Activated effector memory CD4-positive, alpha-beta T cell treated with Interleukin-2 at 50 U/mL for 16 hours (primary cell): ENCODE results near the gene ADAMTSL1.
"Not testable (repeated sequence)": the region's sequence is repeated elsewhere in the genome, so short reads cannot be mapped to it uniquely, and the experiment has no call there.

ENCODE experiments used
- DNase-seq: peaks from one replicate; pipeline ENCODE4 v3.0.0-alpha.2; 2020

Gene ADAMTSL1

DNA sequence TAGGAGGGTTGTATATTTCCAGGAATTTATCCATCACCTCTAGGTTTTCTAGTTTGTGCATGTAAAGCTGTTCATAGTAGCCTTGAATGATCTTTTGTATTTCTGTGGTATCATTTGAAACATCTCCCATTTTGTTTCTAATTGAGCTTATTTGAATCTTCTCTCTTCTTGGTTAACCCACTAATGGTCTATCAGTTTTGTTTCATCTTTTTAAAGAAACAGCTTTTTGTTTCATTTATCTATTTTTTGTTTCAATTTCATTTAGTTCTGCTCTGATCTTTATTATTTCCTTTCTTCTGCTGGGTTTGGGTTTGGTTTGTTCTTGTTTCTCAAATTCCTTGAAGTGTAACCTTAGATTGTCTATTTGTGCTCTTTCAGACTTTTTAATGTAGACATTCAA lies 401.0 kb downstream of the ADAMTSL1 start:
- not testable (repeated sequence) for DNase-seq

DNA sequence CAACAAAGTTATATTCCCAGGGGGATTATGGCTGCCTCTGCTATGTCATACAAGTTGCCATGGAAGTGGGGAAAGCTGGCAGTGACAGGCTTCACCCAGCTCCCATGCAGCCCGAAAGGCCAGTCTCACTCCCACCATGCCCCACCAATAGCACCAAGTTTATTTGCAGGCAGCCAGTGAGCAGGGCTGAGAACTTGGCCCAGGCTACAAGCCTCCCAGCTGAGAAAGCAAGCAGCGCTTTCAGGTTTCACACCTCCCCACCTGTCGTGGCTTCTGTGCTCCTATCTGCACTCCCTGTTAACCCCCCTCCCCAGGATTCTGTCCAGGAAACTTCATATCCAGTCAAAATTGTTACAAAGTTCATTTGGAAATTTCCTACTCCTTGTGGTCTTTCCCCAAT lies 404.0 kb downstream of the ADAMTSL1 start:
- DNase-seq: no peak

DNA sequence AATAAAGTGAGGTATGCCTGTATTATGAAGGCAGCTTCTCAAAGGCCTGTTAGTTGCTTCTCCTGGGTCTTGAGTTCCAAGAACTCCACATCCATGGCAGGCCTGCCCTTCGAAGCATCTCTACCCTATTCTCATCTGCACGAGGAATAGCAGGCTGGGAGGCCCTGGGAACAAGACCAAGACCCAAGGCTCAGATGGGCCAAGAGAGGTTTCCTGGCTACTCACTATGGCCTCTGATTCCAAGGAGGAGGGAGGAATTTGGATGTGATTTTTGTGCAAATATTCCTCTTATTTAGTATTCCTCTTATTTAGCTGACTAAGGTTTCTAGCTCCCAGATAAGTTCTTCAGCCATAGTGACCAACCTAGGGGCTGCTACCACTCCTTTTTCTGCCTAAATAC lies 407.8 kb downstream of the ADAMTSL1 start:
- no peak for DNase-seq

DNA sequence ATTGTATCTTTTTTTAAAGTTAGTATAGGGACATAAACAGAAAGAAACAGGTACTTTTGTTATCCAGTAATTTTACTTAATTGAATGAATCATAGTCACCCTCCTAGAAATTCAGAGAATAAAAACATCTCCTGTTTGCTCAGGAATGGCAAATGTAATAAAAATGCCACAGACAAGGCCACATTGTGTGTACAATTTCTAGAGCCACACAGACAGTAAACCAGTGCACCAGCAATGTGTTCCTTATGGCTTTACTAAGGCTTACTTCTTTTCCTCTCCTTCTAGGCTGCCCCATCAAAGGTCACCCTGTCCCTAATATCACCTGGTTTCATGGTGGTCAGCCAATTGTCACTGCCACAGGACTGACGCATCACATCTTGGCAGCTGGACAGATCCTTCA lies 413.6 kb downstream of the ADAMTSL1 start:
- no peak for DNase-seq

DNA sequence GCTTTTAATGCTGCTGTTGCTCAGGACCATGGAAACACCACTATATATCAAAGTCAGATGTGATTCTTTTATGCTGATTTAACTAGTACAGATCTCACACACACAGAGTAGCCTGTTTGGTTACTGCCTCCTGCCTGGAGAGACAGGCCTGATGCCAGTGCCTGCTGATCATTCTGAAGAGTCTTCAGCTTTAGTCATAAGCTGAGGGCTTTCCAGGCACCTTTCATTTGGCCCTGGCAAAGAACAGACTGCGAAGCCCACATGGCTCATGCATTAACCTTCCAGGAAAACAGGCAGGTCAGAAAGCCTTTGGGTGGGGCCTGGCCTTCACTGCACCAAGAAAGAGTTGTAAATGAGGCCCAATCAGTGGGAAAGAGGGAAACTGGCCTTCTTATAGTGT lies 414.3 kb downstream of the ADAMTSL1 start:
- no peak for DNase-seq

DNA sequence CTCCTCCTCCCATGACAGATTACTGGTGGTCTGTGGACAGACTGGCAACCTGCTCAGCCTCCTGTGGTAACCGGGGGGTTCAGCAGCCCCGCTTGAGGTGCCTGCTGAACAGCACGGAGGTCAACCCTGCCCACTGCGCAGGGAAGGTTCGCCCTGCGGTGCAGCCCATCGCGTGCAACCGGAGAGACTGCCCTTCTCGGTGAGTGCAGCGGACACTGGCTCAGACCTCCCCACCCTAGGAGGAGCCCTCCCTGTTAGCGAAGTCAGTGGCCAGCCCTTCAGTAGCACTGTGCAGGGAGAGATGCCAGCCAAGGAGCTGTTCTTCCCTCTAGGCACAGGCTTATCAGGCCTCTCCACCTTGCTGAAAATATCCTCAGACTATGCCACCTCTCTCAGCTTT lies 415.6 kb downstream of the ADAMTSL1 start:
- no peak for DNase-seq

DNA sequence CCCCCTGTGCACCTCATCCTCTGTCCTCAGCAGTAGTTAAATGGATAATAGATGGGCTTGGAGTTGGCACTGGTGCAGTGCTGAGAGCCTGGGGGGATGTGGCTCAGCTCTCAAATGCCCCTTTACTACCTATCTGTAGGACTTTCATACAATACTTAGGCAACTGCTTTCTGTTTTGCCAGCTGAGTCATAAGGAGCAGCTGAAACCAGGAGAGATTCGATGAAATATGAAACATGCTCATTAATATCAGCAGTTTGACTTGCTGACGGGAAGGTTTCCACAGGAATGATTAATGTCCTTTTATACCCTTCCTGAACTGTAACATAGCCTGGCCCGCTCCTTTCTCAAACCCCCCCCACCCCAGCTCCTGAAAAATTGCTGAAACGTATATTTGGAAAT lies 416.4 kb downstream of the ADAMTSL1 start:
- DNase-seq: no peak

DNA sequence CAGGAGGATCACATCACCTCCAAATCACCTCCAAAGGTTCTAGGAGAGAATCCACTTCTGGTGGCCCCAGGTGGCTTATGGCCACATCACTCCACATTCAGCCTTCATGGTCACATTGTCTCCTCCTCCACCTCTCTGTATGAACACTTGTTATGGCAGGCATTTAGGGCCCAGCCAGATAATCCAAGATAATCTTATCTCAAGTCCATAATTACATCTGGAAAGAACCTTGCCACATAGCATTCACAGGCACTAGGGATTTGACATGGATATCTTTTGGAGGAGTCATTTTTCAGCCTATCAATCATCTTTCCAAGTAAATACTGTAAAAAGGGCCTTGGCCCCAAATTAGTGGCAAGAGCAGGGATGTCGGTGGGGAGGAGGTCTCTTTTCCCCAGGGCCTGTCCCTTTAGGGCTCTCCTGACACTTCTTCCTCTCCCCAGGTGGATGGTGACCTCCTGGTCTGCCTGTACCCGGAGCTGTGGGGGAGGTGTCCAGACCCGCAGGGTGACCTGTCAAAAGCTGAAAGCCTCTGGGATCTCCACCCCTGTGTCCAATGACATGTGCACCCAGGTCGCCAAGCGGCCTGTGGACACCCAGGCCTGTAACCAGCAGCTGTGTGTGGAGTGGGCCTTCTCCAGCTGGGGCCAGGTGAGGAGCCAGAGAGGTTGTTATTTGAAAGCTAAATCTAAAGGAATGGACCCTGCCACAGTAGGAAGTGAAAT lies 418.2 kb downstream of the ADAMTSL1 start:
- no peak for DNase-seq

DNA sequence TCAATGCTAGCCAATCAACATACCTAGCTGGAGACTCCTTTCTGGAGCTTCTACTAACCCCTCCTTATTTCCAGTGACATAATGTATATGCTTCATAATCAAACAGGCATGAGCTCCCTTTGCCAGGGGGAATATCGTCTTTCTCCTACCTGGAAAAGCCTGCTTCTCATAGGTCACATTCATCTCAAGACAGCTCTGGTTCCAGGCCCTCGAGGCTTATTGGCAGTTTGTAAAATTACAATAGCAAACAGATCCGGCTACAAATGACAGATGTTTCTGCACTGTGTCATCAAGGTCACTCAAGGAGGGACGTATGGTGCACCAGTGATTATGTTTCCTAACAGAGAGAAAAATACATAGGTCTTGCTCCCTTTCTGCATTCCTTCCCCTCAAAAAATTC lies 419.1 kb downstream of the ADAMTSL1 start:
- DNase-seq: no peak

DNA sequence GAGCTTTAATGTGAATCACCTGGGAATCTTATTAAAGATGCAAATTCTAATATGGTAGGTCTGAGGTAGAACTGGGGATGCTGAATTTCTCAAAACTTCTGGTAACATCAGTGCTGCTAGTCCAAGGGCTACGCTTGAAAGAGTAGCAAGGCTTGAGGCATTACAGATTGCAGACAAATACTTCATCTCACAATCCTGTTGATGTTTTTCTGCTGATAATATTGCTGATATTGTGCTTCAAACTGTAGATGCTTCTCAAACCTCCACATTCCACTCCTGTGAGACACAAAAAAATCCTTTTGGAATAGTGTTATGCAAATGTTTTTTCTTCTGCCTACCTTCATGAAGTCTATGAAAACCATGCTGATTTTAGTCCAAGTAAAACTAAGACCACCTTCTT lies 419.5 kb downstream of the ADAMTSL1 start:
- DNase-seq: no peak

DNA sequence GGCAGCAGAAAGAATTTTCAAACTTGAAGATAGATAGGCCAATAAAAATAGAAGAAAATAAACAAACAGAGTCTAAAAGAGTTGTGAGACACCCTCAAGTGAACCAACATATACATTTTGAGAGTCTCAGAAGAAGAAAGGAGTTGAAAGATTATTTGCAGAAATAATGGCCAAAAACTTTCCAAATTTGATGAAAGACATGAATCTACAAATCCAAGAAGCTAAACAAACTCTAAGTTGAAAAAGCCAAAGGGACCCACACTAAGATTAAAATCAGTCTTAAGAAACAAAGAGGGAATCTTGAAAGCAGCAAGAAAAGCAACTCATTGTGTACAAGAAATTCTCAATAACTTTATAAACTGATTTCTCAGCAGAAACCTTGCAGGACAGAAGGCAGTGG lies 422.1 kb downstream of the ADAMTSL1 start:
- no peak for DNase-seq

DNA sequence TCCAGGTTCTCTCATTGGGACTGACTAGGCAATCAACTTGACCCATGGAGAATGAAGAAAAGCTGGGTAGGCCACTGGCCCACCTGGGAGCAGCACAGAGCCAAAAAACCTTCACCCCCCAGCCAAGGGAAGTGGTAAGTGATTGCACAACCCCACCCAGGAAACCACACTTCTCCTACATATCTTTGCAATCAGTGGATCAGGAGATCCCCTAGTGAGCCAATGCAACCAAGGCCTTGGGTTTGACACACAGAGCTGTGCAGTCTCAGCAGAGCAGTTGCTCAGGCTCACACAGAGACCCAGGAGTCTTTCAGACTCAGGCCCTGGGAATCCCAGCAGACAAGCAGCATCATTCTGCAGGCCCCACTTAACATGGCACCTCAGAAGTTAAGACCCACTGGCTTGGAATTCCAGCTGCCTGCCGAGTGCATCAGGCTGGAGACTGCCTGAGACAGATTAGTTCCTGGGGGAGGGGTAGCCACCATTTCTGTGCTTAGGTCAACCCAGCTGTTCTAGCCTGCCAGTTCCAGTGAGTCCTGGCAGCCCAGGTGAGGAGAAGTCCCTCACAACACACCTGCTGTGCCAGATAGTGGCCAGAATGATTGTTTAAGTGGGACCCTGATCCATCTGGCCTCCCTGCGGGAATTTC lies 422.7 kb downstream of the ADAMTSL1 start:
- DNase-seq: no peak

DNA sequence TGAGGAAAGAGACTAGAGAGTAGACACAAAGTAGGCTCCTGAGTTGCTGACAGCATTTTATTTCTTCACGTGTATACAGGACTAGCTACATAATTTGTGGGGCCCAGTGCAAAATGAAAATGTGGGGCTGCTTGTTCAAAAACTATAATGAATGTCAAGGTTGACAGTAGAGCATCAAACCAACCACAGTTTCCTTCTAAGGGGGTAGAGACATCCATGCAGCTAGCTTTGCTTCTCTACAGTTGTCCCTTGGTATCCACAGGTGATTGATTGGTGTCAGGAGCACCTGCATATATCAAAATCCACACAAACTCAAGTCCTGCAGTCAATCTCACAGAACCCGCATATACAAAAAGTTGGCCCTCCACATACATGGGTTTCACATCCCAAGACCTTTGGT lies 429.5 kb downstream of the ADAMTSL1 start:
- DNase-seq: no peak

DNA sequence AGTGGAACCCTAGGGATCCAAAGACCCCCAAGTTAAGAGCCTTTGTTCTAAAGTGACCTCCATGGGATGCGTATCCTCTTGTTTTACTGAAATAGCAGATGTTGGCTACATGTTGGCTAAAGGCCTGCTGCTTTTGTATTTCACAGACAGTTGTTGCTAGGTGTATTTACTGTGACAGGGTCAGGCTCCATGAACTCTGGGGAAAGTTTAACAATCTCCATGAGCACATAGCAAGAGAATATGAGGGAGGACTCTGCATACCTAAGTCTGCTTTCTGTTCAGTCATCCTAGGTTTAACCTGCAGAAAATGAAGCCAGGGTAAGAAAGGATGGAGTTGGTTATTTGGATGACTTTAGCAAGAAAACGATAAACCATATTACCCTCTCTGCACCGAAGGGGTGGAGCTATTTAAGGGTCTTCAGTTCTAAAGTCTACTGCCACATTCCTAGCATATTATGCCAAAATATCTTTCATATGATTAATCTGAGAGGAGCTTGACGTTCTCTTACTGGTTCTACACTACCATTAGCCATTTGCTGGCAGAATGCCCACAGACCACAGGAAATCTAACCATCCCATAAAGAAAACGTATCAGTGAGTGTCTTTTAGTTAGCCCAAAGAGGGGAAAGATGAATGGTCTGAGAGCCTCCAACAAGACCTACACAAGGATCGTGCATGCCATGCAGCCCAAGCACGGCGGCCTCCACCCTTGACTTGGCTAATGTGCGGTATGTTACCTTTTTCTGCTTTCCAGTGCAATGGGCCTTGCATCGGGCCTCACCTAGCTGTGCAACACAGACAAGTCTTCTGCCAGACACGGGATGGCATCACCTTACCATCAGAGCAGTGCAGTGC lies 431.3 kb downstream of the ADAMTSL1 start:
- DNase-seq: no peak

DNA sequence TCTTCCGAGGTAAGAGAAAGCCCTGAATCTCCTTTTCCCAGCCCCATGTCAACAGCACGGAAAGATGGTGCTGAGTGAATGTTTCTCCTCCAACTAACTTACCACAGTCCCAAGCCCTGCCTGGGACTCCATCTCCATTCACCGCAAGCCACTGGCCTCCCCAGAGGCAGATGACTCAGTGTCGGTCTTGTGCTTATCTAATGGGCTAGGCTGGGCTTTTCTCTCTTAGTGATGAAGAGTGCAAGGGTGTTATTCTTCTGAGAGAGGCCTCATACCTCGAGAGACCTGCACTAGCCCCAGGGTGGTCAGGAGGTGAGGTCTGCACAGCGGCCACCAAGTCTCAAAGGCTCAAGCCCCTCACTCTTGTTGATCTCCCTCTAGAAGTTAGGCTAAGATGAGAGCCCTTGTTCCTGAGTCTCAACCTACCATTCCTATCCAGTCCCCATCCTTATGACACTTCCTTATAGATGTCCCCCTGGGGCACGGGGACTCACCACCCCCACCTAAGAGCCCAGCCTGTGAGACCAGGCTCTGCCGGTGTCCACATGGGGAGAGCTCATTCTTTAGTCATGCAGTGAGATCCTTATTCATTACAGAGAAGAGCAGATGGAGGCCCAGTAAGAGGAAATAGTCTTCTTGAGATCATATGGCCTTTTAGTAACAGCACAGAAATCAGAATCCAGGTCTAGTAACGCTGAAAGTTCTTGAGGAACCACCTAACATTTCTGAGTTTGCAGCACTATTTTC lies 432.1 kb downstream of the ADAMTSL1 start:
- DNase-seq: no peak

DNA sequence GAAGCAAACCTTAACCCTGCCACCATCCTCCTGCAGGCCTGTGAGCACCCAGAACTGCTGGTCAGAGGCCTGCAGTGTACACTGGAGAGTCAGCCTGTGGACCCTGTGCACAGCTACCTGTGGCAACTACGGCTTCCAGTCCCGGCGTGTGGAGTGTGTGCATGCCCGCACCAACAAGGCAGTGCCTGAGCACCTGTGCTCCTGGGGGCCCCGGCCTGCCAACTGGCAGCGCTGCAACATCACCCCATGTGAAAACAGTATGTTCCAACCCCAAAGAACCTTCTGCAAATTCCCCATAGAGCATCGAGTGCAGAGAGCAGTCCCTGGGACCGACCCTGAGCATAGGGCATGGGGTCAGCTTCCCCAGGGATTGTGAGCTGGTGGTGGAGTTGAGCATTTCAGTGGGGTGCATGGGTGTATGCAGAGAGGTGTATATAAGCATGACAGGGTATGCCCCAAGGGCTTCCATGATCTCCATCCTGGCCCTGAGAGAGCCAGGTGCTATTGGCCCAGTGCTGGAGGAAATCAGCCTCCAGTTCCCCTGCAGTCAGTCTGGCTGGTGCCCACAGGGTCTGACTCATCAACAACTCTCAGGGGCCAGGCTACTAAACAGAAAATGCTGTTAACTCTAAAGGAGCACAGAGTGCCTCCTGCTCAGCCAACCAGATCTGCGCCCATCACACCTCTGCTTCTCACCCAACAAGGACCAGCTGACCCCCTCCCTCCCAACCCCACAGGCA lies 432.9 kb downstream of the ADAMTSL1 start:
- no peak for DNase-seq

DNA sequence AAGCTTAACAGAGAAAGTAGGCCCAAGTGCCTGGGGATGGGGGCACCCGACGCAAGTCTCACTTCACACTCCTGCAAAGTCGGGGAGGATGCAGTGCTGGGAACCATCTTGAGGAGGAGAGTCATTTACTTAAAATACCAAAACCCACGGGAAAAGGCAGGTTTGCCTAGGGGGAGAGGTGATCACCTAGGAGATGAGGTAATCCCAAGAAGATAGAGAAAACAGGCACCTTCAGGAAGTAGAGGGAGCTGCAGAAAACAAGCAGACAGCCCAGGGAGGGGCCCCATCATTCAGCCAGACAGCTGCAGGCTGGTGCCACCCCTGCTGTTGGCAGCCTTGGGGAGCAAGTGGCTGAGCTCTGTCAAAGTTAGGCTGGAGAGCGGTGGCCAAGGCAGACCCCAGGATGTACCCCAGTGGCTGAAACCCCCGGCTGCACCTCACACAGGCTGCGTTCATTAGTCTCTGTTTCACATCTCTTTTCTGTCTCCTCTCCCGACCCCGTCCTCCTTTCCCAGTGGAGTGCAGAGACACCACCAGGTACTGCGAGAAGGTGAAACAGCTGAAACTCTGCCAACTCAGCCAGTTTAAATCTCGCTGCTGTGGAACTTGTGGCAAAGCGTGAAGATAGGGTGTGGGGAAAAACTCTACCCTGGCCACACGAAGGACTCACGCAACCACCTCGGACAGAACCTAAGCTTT lies 434.1 kb downstream of the ADAMTSL1 start:
- DNase-seq: no peak

DNA sequence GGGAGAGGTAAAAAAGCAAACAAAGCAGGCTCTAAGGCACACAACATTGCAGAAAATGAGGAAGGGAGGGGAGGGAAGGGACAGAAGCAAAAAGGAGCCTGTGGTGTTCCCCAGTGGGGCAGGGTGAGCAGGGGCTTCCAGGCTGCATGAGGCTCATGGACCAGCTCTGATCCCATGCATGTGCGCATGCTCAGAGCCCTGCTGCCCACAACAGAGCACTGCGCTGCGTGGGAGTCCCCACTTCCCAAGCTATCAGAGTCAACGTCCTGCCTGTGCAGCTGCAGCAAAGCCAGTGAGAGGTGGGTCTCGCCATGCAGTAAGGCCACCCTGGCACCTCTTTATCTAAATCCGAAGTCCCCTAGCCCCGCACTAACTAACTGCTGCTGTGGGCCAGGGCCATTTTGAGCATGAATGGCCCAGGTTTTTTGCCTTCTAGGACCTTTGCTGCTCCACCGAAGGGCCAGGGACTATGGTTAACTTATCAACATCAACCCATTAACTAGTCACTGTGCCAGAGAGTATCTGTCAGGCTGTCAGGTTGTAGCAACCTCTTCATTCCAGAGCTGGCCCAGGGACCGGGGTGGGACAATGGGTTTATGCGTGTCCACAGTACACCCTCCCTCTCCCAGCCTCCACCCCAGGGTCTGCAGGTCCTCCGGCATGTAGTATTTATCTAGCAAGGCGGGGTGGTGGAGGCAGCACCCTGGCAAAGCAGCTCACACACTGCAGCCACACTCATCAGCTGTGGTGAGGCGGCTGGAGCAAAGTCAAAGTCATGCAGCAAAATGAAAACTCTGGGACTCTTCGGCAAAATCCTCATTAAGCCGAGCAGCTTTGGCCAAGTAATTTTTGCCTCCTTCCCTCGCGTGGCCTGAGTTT lies 435.4 kb downstream of the ADAMTSL1 start:
- DNase-seq: no peak

DNA sequence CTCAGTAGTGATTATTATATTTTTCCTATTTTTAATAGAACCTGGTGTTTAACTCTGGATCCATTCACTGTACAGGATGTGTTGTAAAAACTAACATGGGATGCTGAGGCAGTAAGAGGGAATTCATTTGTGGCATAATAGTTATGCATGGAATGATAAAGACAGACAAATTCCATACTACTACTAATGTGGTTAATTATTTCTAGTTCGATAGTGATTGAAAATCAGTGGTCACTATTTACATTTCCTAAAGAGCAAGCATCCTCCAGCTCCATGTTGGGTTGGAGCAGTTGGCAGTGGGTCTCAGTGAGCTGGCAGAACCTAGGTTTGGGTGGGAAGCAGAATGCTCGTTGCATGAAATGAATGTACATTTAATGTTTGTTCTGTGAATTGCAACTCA lies 436.5 kb downstream of the ADAMTSL1 start:
- DNase-seq: no peak

DNA sequence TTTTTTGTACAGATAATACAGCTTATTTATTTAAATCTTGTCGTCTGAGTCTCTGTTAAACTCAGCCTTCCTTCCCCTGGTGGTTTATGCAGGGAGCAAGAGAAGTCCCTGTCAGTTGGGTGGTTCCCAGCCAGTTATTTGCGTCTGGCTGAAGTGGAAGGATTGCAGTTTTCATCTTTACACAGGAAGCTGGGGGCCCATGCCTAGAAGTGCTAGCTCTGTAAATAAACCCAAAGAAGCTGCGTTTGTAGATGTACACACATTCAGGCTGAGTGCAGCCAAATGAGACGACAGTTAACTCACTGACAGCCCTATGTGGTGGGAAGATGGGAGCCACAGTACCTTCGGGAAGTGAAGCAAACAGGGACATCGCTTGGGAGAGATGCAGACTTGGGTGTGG lies 437.0 kb downstream of the ADAMTSL1 start:
- DNase-seq: no peak
